Ovary (tissue), 10 donors: ENCODE measurements around the gene MORC2. TPM values are rescaled to one million over a fixed set of nuclear protein-coding genes. Genes with fewer than 3 reads are reported as not detected.

Experiments used
- DNase-seq, 5 donors: peaks; one replicate each; pipeline ENCODE4 v3.0.0-alpha.2; 2019 to 2020
- H3K27ac ChIP-seq, 2 donors: fragments of 200-600 bp; one replicate each; pipeline versions ENCODE4 v1.5.1 to v1.8.0; 2019 to 2022
- H3K27me3 ChIP-seq: fragments of 200-600 bp; one replicate; pipeline ENCODE4 v1.8.0; 2022
- H3K36me3 ChIP-seq: fragments of 200-600 bp; sonication (generic); one replicate; pipeline ENCODE4 v1.5.1; 2019
- H3K4me1 ChIP-seq: one replicate; pipeline ENCODE4 v1.8.1; 2013; ENCODE audit warnings: mild to moderate bottlenecking, moderate library complexity; ENCODE audit not compliant: insufficient read depth
- H3K4me3 ChIP-seq: fragments of 200-600 bp; sonication (generic); one replicate; pipeline ENCODE4 v1.5.1; 2017
- H3K9me3 ChIP-seq, 2 donors: fragments of 200-600 bp in 1 of 2; sonication (generic) in 1 of 2; one replicate each; pipeline versions ENCODE4 v1.5.1 to v1.8.1; 2013 to 2019; ENCODE audit warnings: mild to moderate bottlenecking in 1 of 2, moderate library complexity in 1 of 2
- CTCF ChIP-seq, 3 donors: fragments of 450-650 bp in 2 of 3; fragments of 200-600 bp in 1 of 3; IDR thresholded peaks; one replicate each; pipeline versions ENCODE4 v1.5.1 to v1.8.0; 2016 to 2022; ENCODE audit warnings: antibody characterized with exemption in 3 of 3, mild to moderate bottlenecking in 1 of 3
- EP300 ChIP-seq: sonication (generic); formaldehyde crosslinking; IDR thresholded peaks from one replicate; pipeline ENCODE4 v1.6.1; 2017; ENCODE audit warnings: antibody characterized with exemption
- POLR2A ChIP-seq: fragments of 450-650 bp; IDR thresholded peaks from one replicate; pipeline ENCODE4 v1.6.1; 2017; ENCODE audit warnings: antibody characterized with exemption, mild to moderate bottlenecking, moderate library complexity
- WGBS, 3 donors: extraction: QIAGEN DNeasy Blood & Tissue Kit in 1 of 3; methylation state at CpG; one replicate each; pipeline versions ENCODE4 v1.1.5 to v1.1.7; 2013 to 2017; 5-methylcytosine and 5-hydroxymethylcytosine counted together
- intact Hi-C, 4 donors: fragments of 100-400 bp; cut with DNase I; formaldehyde crosslinking; loops; one replicate each; pipeline versions ENCODE4 v1.11.0 to v1.15.1; 2022 to 2023
- long read RNA-seq, 3 donors: library from polyadenylated mRNA in 2 of 3; unstranded in 2 of 3; transcript quantifications; one replicate each; pipeline ENCODE4 v2.0.0 and lab custom pipeline, GENCODE V29; 2021 to 2026
- polyA plus RNA-seq, 2 donors: library from polyadenylated mRNA; stranded (reverse); fragments of 200-250 nt in 1 of 2; fragments of 350-450 nt in 1 of 2; fragmentation: Illumina TruSeq in 1 of 2; extraction: RNeasy Lipid Tissue Mini Kit (QIAGEN cat#74804) in 1 of 2; gene quantifications; one replicate each; pipeline ENCODE4 v1.2.3, GENCODE V29; 2013 to 2014
- total RNA-seq, 7 donors: library from RNA; depleted of rRNA in 2 of 7; stranded (reverse); fragments of >200 nt in 2 of 7; fragmentation: NEBNext Ultra II Directional in 3 of 7; extraction: Animal tissue kit (Norgen Biotek cat#: 25700) in 3 of 7; gene quantifications; one replicate each; pipeline versions ENCODE4 v1.1.0 to v1.2.4, GENCODE V29; 2016 to 2023
- donor health status: DM: no; HTN: no; CAD: no; lungs with moderate emphysema.
- donor health status: DM: no; HTN: no; CAD: no.
- donor health status: Bipolar disorder and iron deficiency.
- donor health status: DM: yes; HTN: yes; CAD: no.
- donor health status: DM: no; HTN: no; CAD: no.
- donor health status: DM: yes; HTN: yes; CAD: no.

The MORC2 gene
- total RNA-seq (10 to 100 TPM; 13.0 to 30.5 (median 22.3) TPM), polyA plus RNA-seq (10 to 100 TPM; 15.0 to 22.1 TPM)
- long read RNA-seq, donor 1, partial matches to known transcripts: 5 of 6 reads
- long read RNA-seq, donor 1, other reads (novel, unspliced or antisense): 1 of 6 reads
- long read RNA-seq, donor 2, partial matches to known transcripts: 23 of 24 reads
- long read RNA-seq, donor 2, other reads (novel, unspliced or antisense): 0 of 24 reads
- long read RNA-seq, donor 3, full-length matches to known transcripts: 29 of 47 reads
- long read RNA-seq, donor 3, partial matches to known transcripts: 3 of 47 reads
- long read RNA-seq, donor 3, other reads (novel, unspliced or antisense): 15 of 47 reads

- TF ChIP-seq EP300 (no peak), CTCF (IDR thresholded peaks at IDR 0.05) (no peak), POLR2A (no peak)
- H3K27ac ChIP-seq: peak within 1 kb of the TSS; percentile 85 to 88
- H3K9me3 ChIP-seq: peaks cover 0 to 16% of the 10 kb centered on the region in 2 donors
- peak in 4 of 5 donors; percentile 55 to 72 (median 66) for DNase-seq
- H3K27me3 ChIP-seq: no peaks in the 10 kb centered on the region
- intact Hi-C loops: loop anchor here (5.0 to 10.0 kb wide), 3 partner anchors 77 to 119 kb away; partner anchors contain the start of gene SMTN (in 1 of the 4)
- H3K4me3 ChIP-seq: peak within 1 kb of the TSS; percentile 89
- 16 to 27% (median 17%) methylated on average over 30 to 53 of the region's 53 CpGs for WGBS, 3 donors
- no peaks in the 10 kb centered on the region for H3K36me3 ChIP-seq
- peaks cover 3% of the 10 kb centered on the region for H3K4me1 ChIP-seq
Observed at GRCh38 chr22:30968015-30968923, at the start of gene MORC2. Gene MORC2, minus strand, starts transcription at chr22:30968774. Its CDS starts 885 bp downstream, at chr22:30967889.

GRCh38 chr22:31005535-31005934, 37.0 kb upstream of the MORC2 start:
- no peaks in the 10 kb centered on the region for H3K36me3 ChIP-seq
- DNase-seq: no peak
- H3K9me3 ChIP-seq: no peaks in the 10 kb centered on the region
- intact Hi-C loops: no loop called here
- H3K27me3 ChIP-seq: no peaks in the 10 kb centered on the region
- no peaks in the 10 kb centered on the region for H3K4me1 ChIP-seq
- TF ChIP-seq EP300: no peak
- no peak for TF ChIP-seq POLR2A
- no peak for TF ChIP-seq CTCF (IDR thresholded peaks at IDR 0.05)
- H3K27ac ChIP-seq: no peak overlapping the region
- no peak overlapping the region for H3K4me3 ChIP-seq

GRCh38 chr22:31001124-31001770, 32.7 kb upstream of the MORC2 start:
- 57 to 73% (median 60%) methylated on average over 6 of the region's 6 CpGs for WGBS, 3 donors
- no peaks in the 10 kb centered on the region for H3K9me3 ChIP-seq
- intact Hi-C loops: no loop called here
- H3K4me3 ChIP-seq: no peak overlapping the region
- H3K36me3 ChIP-seq: no peaks in the 10 kb centered on the region
- no peak for DNase-seq
- TF ChIP-seq EP300 (no peak), POLR2A (no peak), CTCF (IDR thresholded peaks at IDR 0.05) (no peak)
- H3K27ac ChIP-seq: no peak overlapping the region
- H3K27me3 ChIP-seq: no peaks in the 10 kb centered on the region
- no peaks in the 10 kb centered on the region for H3K4me1 ChIP-seq

- no peak for DNase-seq
- Histone ChIP-seq H3K9me3 (no peaks in the 10 kb centered on the region), H3K27ac (no peak overlapping the region), H3K36me3 (no peaks in the 10 kb centered on the region), H3K4me1 (no peaks in the 10 kb centered on the region), H3K4me3 (no peak overlapping the region), H3K27me3 (no peaks in the 10 kb centered on the region)
- 73 to 80% (median 73%) methylated on average over 4 of the region's 4 CpGs for WGBS, 3 donors
- intact Hi-C loops: no loop called here
- no peak for TF ChIP-seq POLR2A
- no peak for TF ChIP-seq EP300
- TF ChIP-seq CTCF (IDR thresholded peaks at IDR 0.05): no peak
Observed at GRCh38 chr22:30998329-30998728, 29.8 kb upstream of the MORC2 start.
